Ovary (tissue), 3 donors: ENCODE measurements around the gene KRTAP10-7.

Source experiments
- CTCF ChIP-seq, 3 donors: fragments of 450-650 bp in 2 of 3; fragments of 200-600 bp in 1 of 3; IDR thresholded peaks; one replicate each; pipeline versions ENCODE4 v1.5.1 to v1.8.0; 2016 to 2022; ENCODE audit warnings: antibody characterized with exemption in 3 of 3, mild to moderate bottlenecking in 1 of 3
- POLR2A ChIP-seq: fragments of 450-650 bp; IDR thresholded peaks from one replicate; pipeline ENCODE4 v1.6.1; 2017; ENCODE audit warnings: antibody characterized with exemption, mild to moderate bottlenecking, moderate library complexity
- donor health status: DM: no; HTN: no; CAD: no.

DNA sequence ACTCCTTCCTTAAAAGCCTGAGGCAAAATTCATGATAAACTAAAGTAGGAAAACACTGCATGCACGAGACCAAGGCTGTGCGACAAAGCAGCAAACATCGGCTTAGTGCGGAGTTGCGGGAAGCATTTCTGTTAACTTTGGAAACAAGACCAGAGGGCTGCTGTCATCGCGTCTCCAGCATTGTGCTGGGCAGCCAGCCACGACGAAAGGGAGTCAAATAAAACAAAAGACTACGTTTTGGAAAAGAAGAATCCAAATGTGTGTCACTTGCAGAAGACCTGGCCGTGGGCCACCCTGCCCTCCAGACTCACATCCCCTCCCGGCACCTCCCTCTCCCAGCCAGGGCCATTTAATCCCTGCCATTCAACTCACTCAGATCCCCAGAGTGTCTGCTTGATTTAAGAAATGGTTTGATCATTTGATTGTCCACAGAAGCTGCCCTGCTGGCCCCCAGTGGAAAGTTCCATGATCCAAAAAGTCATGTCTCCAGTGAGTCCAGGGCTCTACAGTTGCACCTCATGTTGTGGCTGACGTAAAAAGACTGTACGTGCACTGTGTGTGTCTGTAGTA, 43.4 kb downstream of the KRTAP10-7 start:
- no peak for TF ChIP-seq CTCF (IDR thresholded peaks at IDR 0.05)
- no peak for TF ChIP-seq POLR2A
